ENCODE data around the gene ANKRD11.

ANKRD11 gene

GRCh38 chr16:89278441-89279240, 211.7 kb downstream of the ANKRD11 start:
- in situ Hi-C loops (cut with HindIII; ENCODE audit: low sequenced_read_pairs), result no loop called here
- TF ChIP-seq CTCF (IDR thresholded peaks at IDR 0.05; ENCODE audit: low read depth, low read length), result no peak
- no peak for DNase-seq (ENCODE audit: low read depth, low spot score)
- no peak overlapping the region for H3K4me3 ChIP-seq (ENCODE audit: low read depth, low read length)

GRCh38 chr16:89277641-89278341, 212.6 kb downstream of the ANKRD11 start:
- in situ Hi-C loops (cut with HindIII; ENCODE audit: low sequenced_read_pairs), result no loop called here
- no peak for DNase-seq (ENCODE audit: low read depth, low spot score)
- H3K4me3 ChIP-seq (ENCODE audit: low read depth, low read length), result no peak overlapping the region
- TF ChIP-seq CTCF (IDR thresholded peaks at IDR 0.05; ENCODE audit: low read depth, low read length), result no peak

GRCh38 chr16:89277049-89277448, 213.3 kb downstream of the ANKRD11 start:
- in situ Hi-C loops (cut with HindIII; ENCODE audit: low sequenced_read_pairs), result no loop called here
- no peak for TF ChIP-seq CTCF (IDR thresholded peaks at IDR 0.05; ENCODE audit: low read depth, low read length)
- H3K4me3 ChIP-seq (ENCODE audit: low read depth, low read length), result no peak overlapping the region
- no peak for DNase-seq (ENCODE audit: low read depth, low spot score)

- no peak for DNase-seq (ENCODE audit: low read depth, low spot score)
- in situ Hi-C loops (cut with HindIII; ENCODE audit: low sequenced_read_pairs), result no loop called here
- no peak for TF ChIP-seq CTCF (IDR thresholded peaks at IDR 0.05; ENCODE audit: low read depth, low read length)
- H3K4me3 ChIP-seq (ENCODE audit: low read depth, low read length), result no peak overlapping the region
Measured at GRCh38 chr16:89275837-89276720, 214.3 kb downstream of the ANKRD11 start.

GRCh38 chr16:89275284-89275584, 215.1 kb downstream of the ANKRD11 start:
- in situ Hi-C loops (cut with HindIII; ENCODE audit: low sequenced_read_pairs), result no loop called here
- H3K4me3 ChIP-seq (ENCODE audit: low read depth, low read length), result no peak overlapping the region
- no peak for DNase-seq (ENCODE audit: low read depth, low spot score)
- no peak for TF ChIP-seq CTCF (IDR thresholded peaks at IDR 0.05; ENCODE audit: low read depth, low read length)

GRCh38 chr16:89274561-89275283, 215.6 kb downstream of the ANKRD11 start:
- in situ Hi-C loops (cut with HindIII; ENCODE audit: low sequenced_read_pairs), result no loop called here
- TF ChIP-seq CTCF (IDR thresholded peaks at IDR 0.05; ENCODE audit: low read depth, low read length), result no peak
- H3K4me3 ChIP-seq (ENCODE audit: low read depth, low read length), result no peak overlapping the region
- DNase-seq (ENCODE audit: low read depth, low spot score), result no peak

All from astrocyte of the spinal cord (primary cell).